Measurements from ENCODE around the gene CKB. TPM values are rescaled to one million over a fixed set of nuclear protein-coding genes. Genes with fewer than 3 reads are reported as not detected.
A peak's percentile ranks its signal among the peaks of the same experiment; 100 is the strongest.

Gene CKB
- total RNA-seq, 1 donor = 5.1 TPM

GRCh38 chr14:103500148-103500990 lies 22.3 kb downstream of the CKB start:
- no peak overlapping the region for H3K4me3 ChIP-seq (ENCODE audit: insufficient read depth, low read length)
- peaks cover 29% of the 10 kb centered on the region for H4K20me1 ChIP-seq (ENCODE audit: insufficient read depth, low read length)
- DNase-seq (ENCODE audit: insufficient read length, low spot score, missing footprints) = peak; percentile 89
- no peaks in the 10 kb centered on the region for H3K27me3 ChIP-seq (ENCODE audit: insufficient read depth, low read length)
- H3K4me2 ChIP-seq (ENCODE audit: insufficient read depth, low read length) = peak overlapping the region; percentile 27
- TF ChIP-seq CTCF (IDR thresholded peaks at IDR 0.05; ENCODE audit: extremely low read depth, low read depth, low read length) = peak; percentile 98
- H2AFZ ChIP-seq (ENCODE audit: low read length) = no peak overlapping the region
- peak overlapping the region; percentile 42 for H3K27ac ChIP-seq (ENCODE audit: low read depth, low read length)
- H3K4me1 ChIP-seq (ENCODE audit: insufficient read depth, low read length) = peaks cover 12% of the 10 kb centered on the region
- no peaks in the 10 kb centered on the region for H3K9me3 ChIP-seq (ENCODE audit: low read depth, low read length)
- H3K36me3 ChIP-seq (ENCODE audit: insufficient read depth, low read length) = peaks cover 79% of the 10 kb centered on the region
- H3K79me2 ChIP-seq (ENCODE audit: insufficient read depth, low read length) = peaks cover 23% of the 10 kb centered on the region

- H3K9me3 ChIP-seq (ENCODE audit: low read depth, low read length) = no peaks in the 10 kb centered on the region
- H4K20me1 ChIP-seq (ENCODE audit: insufficient read depth, low read length) = peaks cover 26% of the 10 kb centered on the region
- peaks cover 79% of the 10 kb centered on the region for H3K36me3 ChIP-seq (ENCODE audit: insufficient read depth, low read length)
- H3K27ac ChIP-seq (ENCODE audit: low read depth, low read length) = no peak overlapping the region
- TF ChIP-seq CTCF (IDR thresholded peaks at IDR 0.05; ENCODE audit: extremely low read depth, low read depth, low read length) = no peak
- H3K4me2 ChIP-seq (ENCODE audit: insufficient read depth, low read length) = no peak overlapping the region
- no peaks in the 10 kb centered on the region for H3K27me3 ChIP-seq (ENCODE audit: insufficient read depth, low read length)
- H3K4me1 ChIP-seq (ENCODE audit: insufficient read depth, low read length) = peaks cover 12% of the 10 kb centered on the region
- H3K4me3 ChIP-seq (ENCODE audit: insufficient read depth, low read length) = no peak overlapping the region
- DNase-seq (ENCODE audit: insufficient read length, low spot score, missing footprints) = peak; percentile 17
- peaks cover 23% of the 10 kb centered on the region for H3K79me2 ChIP-seq (ENCODE audit: insufficient read depth, low read length)
- H2AFZ ChIP-seq (ENCODE audit: low read length) = no peak overlapping the region
Observed at GRCh38 chr14:103499709-103500108, 22.9 kb downstream of the CKB start.

GRCh38 chr14:103496776-103497175 lies 25.9 kb downstream of the CKB start:
- H3K79me2 ChIP-seq (ENCODE audit: insufficient read depth, low read length) = peaks cover 16% of the 10 kb centered on the region
- no peak for TF ChIP-seq CTCF (IDR thresholded peaks at IDR 0.05; ENCODE audit: extremely low read depth, low read depth, low read length)
- H3K4me3 ChIP-seq (ENCODE audit: insufficient read depth, low read length) = no peak overlapping the region
- no peaks in the 10 kb centered on the region for H3K27me3 ChIP-seq (ENCODE audit: insufficient read depth, low read length)
- DNase-seq (ENCODE audit: insufficient read length, low spot score, missing footprints) = no peak
- peaks cover 71% of the 10 kb centered on the region for H3K36me3 ChIP-seq (ENCODE audit: insufficient read depth, low read length)
- no peak overlapping the region for H2AFZ ChIP-seq (ENCODE audit: low read length)
- no peak overlapping the region for H3K4me2 ChIP-seq (ENCODE audit: insufficient read depth, low read length)
- H3K9me3 ChIP-seq (ENCODE audit: low read depth, low read length) = no peaks in the 10 kb centered on the region
- H4K20me1 ChIP-seq (ENCODE audit: insufficient read depth, low read length) = peaks cover 18% of the 10 kb centered on the region
- peaks cover 8% of the 10 kb centered on the region for H3K4me1 ChIP-seq (ENCODE audit: insufficient read depth, low read length)
- H3K27ac ChIP-seq (ENCODE audit: low read depth, low read length) = no peak overlapping the region

GRCh38 chr14:103495854-103496253 lies 26.8 kb downstream of the CKB start:
- Histone ChIP-seq H3K4me2 (ENCODE audit: insufficient read depth, low read length) (no peak overlapping the region), H3K36me3 (ENCODE audit: insufficient read depth, low read length) (peaks cover 71% of the 10 kb centered on the region), H3K79me2 (ENCODE audit: insufficient read depth, low read length) (peaks cover 10% of the 10 kb centered on the region), H3K27me3 (ENCODE audit: insufficient read depth, low read length) (no peaks in the 10 kb centered on the region), H3K4me1 (ENCODE audit: insufficient read depth, low read length) (no peaks in the 10 kb centered on the region), H3K27ac (ENCODE audit: low read depth, low read length) (no peak overlapping the region), H4K20me1 (ENCODE audit: insufficient read depth, low read length) (peaks cover 9% of the 10 kb centered on the region), H3K4me3 (ENCODE audit: insufficient read depth, low read length) (no peak overlapping the region), H2AFZ (ENCODE audit: low read length) (no peak overlapping the region), H3K9me3 (ENCODE audit: low read depth, low read length) (no peaks in the 10 kb centered on the region)
- TF ChIP-seq CTCF (IDR thresholded peaks at IDR 0.05; ENCODE audit: extremely low read depth, low read depth, low read length) = no peak
- peak; percentile 34 for DNase-seq (ENCODE audit: insufficient read length, low spot score, missing footprints)
